Measurements from ENCODE around the gene LRP1B.
A peak's percentile ranks its signal among the peaks of the same experiment; 100 is the strongest.
"Not testable (repeated sequence)": the region's sequence is repeated elsewhere in the genome, so short reads cannot be mapped to it uniquely, and the experiment has no call there.

Gene LRP1B

GRCh38 chr2:140353541-140353940, 1777.3 kb downstream of the LRP1B start:
- no peak overlapping the region for H3K4me3 ChIP-seq (ENCODE audit: low read length)
- DNase-seq (ENCODE audit: low read depth): no peak
- no peak for TF ChIP-seq CTCF (conservative IDR thresholded peaks at IDR 0.05; ENCODE audit: low read depth, low read length)

DNA sequence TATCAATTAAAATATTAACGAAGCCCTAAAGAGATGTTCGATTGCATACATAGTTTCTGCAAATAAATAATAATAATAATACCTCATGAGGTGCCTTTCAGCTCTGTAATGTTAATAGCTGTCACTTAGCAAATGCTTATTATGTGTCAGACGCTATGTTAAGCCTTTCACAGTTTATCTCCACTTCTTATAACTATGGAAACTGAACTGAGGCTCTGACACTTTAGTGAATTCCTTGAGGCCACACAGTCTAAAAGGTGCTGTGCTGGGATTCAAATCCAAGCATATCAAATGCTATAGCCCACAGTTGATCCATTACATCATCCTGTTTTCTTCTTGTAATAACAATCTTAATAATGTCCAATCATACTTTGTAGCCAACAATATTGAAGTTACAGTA, 1779.1 kb downstream of the LRP1B start:
- peak; percentile 38 for DNase-seq (ENCODE audit: low read depth)
- no peak overlapping the region for H3K4me3 ChIP-seq (ENCODE audit: low read length)
- TF ChIP-seq CTCF (conservative IDR thresholded peaks at IDR 0.05; ENCODE audit: low read depth, low read length): no peak

- no peak for TF ChIP-seq CTCF (conservative IDR thresholded peaks at IDR 0.05; ENCODE audit: low read depth, low read length)
- DNase-seq (ENCODE audit: low read depth): no peak
- no peak overlapping the region for H3K4me3 ChIP-seq (ENCODE audit: low read length)
Measured at GRCh38 chr2:140349695-140350094, 1781.1 kb downstream of the LRP1B start.

DNA sequence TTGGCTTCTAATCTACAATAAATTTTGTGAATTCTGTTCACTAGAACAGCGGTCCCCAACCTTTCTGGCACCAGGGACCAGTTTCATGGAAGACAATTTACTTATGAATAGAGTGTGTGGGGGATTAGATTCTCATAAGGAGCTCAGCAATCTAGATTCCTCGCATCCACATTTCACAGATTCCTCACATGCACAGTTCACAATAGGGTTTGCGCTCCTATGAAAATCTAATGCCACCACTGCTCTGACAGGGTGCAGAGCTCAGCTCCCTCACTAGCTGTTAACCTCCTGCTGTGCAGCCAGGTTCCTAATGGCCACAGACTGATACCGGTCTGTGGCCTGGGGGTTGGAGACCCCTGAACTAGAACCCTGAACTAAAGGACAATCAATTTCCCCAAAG, 1782.0 kb downstream of the LRP1B start:
- TF ChIP-seq CTCF (conservative IDR thresholded peaks at IDR 0.05; ENCODE audit: low read depth, low read length): no peak
- no peak overlapping the region for H3K4me3 ChIP-seq (ENCODE audit: low read length)
- DNase-seq (ENCODE audit: low read depth): no peak

DNA sequence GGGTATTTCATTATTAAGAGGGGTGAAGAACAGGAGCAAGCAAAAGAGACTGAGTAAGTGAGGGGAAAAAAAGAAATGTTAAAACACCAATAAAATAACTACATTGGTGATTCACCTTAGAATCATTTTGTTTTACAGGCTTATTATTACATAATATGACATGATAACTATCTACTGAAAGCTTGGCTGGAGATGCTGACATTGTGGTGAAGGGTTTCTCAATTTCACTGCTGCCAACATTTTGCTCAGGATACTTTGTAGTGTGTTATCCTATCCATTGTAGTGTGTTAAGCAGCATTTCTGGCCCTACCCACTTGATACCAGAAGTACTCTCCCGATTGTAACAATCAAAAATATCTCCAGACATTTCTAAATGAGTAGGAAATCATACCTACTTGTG, 1786.0 kb downstream of the LRP1B start:
- no peak for TF ChIP-seq CTCF (conservative IDR thresholded peaks at IDR 0.05; ENCODE audit: low read depth, low read length)

GRCh38 chr2:140344266-140344665, 1786.5 kb downstream of the LRP1B start:
- DNase-seq (ENCODE audit: low read depth); H3K4me3 ChIP-seq (ENCODE audit: low read length): not testable (repeated sequence)

More for the DNA sequence above, 1786.0 kb downstream of the LRP1B start:
- DNase-seq (ENCODE audit: low read depth): no peak
- no peak overlapping the region for H3K4me3 ChIP-seq (ENCODE audit: low read length)

DNA sequence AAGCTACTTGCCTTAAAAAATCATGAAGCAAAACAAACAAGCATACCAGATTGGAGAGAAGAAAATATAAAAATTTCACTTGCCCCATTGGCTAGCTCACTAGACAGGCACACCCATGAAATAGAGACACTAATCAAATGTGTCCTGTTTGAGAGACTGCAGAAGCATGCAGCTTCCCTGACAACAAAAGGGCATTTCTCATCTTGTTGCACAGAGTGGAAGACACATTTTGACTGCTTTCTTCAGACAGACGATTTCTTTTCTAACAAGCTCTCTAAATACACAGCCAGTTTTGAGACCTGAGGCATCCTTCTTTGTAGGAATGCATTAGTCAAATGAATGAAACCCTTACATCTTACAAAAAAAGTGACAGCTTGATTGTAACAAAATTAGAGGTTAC, 1792.0 kb downstream of the LRP1B start:
- DNase-seq (ENCODE audit: low read depth): no peak
- TF ChIP-seq CTCF (conservative IDR thresholded peaks at IDR 0.05; ENCODE audit: low read depth, low read length): no peak
- H3K4me3 ChIP-seq (ENCODE audit: low read length): no peak overlapping the region

DNA sequence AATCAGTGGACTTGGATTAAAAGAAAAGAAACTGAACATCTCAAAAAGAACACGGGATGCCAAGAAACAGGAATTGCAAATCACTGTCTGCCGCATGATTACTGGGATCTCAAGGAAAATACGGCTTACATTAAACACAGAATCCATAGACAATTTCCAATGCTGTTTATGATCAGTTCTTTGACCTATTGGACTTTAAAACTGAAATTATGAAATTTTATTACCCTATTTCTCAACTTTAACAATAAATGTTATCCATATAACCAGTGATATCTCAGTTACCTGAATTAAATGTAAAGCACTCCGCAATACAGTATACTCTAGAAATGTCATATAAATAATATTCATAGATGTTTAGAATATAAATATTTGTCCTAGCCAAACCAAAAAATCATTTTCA, 1793.8 kb downstream of the LRP1B start:
- TF ChIP-seq CTCF (conservative IDR thresholded peaks at IDR 0.05; ENCODE audit: low read depth, low read length): no peak
- no peak for DNase-seq (ENCODE audit: low read depth)
- no peak overlapping the region for H3K4me3 ChIP-seq (ENCODE audit: low read length)
